ENCODE results near the gene MUC6.

- TF ChIP-seq TAF1 (IDR thresholded peaks at IDR 0.05; ENCODE audit: low read depth) (no peak), EP300 (IDR thresholded peaks at IDR 0.05; ENCODE audit: borderline replicate concordance) (no peak), YY1 (IDR thresholded peaks at IDR 0.05; ENCODE audit: low read depth) (no peak), CREB1 (IDR thresholded peaks at IDR 0.05; ENCODE audit: low read depth) (no peak), REST (IDR thresholded peaks at IDR 0.05; ENCODE audit: low read depth) (no peak), FOXM1 (IDR thresholded peaks at IDR 0.05; ENCODE audit: borderline replicate concordance, low read depth) (no peak), NFIC (IDR thresholded peaks at IDR 0.05) (no peak), MAX (IDR thresholded peaks at IDR 0.05) (no peak), CEBPB (IDR thresholded peaks at IDR 0.05) (no peak), USF1 (IDR thresholded peaks at IDR 0.05) (no peak), TEAD4 (IDR thresholded peaks at IDR 0.05) (no peak)
Observed at GRCh38 chr11:1026163-1026450, 10.4 kb downstream of the MUC6 start.

Measured in Ishikawa (cell line).